Measurements from ENCODE around the gene RTN4R.

Gene RTN4R

DNA sequence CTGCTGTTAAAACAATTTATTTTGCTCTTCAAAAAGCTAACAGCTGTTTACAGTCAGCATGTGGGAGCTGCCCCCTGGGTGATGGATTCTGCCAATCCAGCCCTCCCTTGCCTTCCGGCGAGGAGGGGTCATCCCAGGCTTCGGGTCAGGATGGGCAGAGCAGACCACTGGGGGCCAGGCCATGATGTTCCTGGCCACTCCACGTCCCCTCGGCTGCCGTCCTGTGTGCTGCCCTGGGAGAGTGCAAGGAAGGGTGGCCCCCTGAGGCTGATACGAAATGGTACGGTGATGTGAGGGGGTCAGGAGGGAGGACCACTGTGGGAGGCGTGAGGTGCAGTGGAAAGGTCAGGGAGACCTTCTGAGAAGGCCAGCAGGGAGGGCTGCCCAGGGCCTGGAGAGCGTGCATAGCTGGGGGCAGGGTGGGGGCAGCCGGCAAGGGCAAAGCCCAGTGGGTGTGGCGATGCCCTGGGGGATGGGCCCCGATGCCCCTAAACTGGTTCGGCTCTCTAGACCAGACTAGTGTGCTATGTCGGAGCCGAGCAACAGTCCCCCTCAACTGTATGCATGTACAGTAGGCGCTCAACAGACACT is 41.3 kb downstream of the RTN4R start:
- no peak for DNase-seq

DNA sequence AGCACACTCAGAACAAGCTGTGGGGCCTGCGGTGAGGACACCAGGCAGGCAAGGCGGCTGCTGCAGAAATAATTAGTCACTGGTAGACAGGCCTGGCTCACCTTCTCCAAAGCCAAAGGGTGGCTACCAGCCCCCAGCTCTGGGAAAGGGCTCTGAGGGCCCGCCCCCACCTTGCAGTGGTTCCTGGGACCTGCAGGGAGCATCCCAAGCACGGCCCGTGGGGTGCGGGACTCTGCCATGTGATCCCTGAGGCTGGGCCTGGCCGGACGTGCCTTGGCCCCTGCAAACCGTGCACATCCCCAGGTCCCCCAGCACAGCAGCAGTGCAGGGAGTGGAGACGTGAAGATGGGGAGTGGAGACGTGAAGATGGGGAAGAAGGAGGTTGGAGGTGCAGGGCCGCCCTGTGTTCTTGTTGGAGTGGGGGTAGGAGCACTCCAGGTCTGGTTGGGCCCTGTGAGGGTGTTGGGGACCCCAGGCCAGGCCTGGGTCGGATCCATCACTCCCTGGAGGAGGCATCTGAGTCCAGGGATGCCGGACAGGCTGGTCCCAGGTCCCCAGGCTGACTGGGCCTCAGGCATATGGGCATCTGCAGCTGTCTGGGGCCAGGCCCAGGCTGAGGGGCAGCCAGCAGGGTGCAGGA is 41.9 kb downstream of the RTN4R start:
- DNase-seq = no peak

DNA sequence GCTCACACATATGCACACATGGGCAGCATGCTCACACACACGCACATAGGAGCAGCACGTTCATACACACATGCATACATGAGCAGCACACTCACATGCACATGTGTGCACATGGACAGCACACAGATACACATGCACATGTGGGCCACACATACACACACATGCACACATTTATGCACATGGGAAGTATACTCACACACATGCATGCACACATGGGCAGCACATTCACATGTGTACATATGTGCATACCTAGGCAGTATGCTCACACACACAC is 42.5 kb downstream of the RTN4R start:
- DNase-seq = no peak

DNA sequence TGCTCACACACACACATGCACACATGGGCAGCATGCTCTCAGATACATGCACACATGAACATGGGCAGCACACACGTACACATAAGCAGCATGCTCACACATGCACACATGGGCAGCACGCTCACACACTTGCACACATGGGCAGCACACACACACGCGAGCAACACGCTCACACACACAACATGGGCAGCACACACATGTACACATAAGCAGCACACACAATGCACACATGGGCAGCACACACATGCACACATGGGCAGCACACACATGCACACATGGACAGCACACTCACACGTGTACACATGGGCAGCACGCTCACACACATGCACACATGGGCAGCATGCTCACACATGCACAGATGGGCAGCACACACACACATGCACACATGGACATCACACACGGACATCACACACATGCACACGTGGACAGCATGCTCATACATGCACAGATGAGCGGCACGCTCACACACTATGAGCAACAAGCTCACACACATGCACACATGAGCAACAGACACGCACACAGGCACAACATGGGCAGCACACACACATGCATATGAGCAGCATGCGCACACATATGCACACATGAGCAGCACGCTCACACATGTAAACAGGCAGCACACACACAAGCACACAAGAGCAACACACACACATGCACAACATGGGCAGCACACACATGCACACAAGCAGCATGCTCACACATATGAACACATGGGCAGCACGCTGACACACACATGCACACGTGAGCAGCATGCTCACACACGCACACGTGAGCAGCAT is 43.0 kb downstream of the RTN4R start:
- DNase-seq = no peak

DNA sequence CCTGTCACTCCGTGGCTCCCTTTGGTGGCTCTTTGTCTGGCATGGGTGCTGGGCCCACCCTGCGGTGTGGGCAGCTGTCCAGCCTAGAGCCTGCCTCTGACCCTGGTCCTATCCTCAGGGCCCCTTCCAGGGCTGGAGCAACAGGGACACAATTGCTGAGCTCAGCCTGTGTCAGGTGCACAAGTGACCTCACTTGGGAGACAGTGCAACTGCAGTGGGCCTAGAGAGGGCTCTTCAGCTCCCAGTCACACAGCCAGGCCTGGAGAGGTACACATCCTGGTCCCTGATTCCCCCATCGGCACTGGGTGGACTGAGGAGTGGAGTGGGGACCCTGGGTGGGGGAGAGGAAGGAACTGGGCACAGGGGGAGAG is 43.9 kb downstream of the RTN4R start:
- no peak for DNase-seq

DNA sequence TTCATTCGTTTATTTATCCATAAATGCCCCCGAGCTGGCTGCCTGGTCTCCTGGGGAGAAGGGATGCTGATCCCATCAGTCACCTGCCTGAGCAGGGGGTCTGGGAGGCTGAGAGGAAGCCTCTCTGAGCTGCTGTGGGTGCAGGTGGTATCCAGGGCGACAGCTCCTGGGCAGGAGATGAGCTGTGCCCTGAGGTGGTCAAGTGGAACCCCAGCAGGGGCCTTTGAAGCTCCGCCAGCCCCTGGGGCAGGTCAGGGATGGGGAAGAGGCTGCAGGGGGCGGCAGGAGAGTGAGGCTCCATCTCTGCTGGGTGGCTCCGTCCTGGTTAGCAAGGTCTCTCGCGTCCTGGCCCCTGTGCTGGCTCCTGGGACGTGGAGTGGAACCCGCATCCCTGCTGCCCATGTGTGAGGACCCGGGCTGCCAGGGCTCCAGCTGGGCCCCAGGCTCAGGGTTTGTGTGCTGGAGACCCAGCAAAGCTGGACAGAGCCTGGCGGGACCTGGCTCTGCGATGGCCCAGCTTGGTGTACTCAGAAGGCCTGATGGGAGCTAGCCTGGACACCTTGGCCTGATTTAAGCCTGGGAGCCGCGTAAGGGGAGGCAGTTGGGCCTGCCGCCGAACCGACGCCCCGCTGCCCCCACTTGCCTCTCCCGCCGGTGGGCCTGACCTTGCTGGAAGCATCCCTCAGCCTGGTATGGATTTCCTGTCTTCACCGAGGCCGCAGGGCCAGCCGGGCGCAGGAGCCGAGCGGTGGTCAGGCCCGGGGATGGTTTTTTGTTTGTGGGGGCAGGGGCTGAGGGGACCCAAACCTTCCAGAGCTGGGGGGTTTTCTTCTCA is 44.5 kb downstream of the RTN4R start:
- DNase-seq = no peak

DNA sequence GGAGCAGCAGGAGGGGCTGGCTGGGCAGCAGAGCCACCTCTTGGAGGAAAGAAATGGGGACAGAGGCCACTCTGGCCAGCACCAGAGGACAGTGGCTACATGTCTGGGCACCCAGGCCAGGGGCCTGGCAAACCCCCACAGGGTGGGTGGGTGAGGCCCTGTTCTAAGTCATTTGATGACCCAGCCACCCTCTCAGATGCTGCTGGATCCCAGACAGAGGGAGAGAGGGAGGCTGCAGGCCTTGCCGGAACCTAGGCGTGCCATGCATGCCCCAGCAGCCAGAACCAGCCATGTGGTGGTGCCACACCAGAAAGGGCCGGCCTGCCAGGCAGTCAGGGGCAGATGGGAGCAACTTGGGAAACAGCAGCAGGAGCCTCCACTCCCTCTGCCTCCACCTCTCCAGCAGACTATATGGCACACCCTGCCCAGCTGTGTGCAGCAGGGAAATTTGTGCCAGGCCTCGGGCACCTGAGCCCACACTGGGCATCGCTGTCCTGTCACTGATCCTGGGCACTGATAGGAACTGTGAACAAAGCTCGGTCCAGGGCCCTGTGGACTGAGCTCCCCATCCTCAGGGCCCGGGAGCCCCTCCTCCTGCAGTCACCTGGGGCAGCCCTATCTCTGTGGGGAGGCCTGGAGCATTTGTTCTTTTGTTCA is 45.2 kb downstream of the RTN4R start:
- DNase-seq = no peak

DNA sequence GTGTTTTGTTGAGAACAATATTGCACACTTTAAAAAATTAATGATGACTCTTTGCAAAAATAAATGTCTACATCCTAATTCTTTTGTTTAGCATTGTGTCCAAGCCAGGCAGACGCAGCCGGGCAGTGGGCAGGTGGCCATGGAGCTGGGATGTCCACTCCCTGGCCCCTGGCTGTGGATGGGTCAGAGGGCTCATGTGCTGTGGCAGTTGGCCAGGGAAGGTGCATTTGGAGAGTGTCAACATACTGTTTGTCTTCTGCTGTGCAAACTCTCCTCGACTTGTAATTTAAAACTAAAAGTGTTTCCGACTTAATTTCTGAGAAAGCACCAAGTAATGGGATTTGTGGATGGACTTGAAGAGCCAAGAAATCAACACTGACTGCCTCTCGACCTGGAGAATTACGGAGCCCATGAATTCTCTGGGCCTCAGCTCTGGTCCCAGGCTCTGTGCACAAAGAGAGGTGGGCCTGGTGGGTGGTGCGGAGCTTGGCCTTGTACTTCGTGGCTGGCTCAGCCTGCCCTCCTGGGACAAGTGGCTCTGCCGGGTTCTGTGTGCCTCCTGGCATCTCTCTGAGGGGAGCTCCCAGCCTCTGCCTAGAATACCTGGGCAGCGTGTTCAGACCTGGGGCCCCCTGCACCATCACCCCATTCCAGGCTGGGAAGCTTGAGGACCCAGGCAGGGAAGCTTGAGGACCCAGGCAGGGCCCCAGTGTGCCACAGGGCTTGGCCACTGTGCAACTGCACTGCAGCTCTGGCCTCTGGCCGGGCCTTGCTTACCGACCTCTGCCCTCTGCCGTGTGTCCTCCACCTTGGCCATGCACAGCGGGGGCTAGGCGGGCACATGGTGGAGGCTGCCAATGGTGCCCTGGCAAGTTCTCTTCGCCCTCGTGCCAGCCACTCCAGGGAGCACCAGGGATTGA is 46.4 kb downstream of the RTN4R start:
- DNase-seq = no peak

DNA sequence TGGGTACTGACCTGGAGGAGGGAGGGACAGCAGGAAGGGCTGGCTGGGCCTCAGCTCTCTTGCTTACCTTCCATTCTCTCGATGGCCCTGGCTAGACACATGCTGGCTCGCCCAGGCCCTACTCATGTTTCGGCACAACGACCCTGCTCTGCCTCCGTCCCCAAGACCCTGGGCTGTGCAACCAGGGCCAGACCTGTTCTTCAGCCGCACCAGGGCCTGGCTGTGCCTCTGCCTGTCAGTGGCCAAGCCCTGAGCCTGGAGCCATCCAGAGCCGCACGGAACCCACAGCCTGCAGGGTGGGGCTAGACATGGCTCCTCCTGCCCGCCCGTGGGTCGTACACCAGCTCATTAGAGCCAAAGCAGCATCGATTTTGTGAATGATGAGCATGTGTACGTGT is 47.5 kb downstream of the RTN4R start:
- DNase-seq = no peak

DNA sequence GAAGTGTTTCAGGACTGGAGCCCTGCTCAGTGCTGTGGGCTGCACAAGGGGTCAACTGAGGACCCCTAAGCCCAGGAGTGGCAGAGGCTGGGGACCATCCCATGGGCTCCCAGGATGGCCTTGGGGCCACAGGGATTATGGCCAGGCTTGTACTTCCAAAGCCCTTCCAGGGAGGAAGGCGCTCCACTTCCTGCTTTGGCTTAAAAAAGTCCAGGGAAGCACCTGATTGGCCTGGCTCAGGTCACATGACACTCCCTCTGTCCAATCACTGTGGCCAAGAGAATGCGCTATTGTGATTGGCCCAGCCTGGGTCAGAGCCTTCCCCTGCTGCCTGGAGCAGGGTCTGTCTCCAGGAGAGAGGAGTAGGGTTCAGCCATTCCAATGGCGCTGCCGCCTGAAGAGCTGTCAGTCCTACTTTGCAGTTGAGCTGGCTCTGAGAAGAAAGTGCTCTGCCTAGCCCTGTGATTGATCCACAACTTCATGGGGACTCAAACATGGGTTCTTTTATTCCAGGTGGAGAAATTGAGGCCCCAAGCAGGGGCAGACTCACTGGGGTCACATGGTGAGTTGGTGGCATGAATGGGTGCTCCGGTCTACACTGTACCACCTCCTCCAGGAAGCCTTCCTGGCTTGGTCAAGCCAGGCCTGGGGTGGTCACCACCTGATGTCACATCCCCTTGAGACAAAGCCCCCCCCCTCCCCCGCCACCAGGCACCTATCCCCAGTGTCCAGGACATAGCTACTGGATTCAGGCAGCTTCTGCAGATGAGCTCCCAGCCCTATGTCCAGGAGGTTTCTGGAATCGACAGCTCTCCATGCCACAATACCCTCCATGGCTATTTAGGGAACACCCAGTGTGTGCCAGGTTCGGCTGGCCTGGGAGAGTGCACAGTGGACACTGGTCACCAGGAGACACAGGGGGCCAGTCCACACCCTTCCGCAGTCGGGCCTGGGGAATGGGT is 48.2 kb downstream of the RTN4R start:
- DNase-seq = no peak

DNA sequence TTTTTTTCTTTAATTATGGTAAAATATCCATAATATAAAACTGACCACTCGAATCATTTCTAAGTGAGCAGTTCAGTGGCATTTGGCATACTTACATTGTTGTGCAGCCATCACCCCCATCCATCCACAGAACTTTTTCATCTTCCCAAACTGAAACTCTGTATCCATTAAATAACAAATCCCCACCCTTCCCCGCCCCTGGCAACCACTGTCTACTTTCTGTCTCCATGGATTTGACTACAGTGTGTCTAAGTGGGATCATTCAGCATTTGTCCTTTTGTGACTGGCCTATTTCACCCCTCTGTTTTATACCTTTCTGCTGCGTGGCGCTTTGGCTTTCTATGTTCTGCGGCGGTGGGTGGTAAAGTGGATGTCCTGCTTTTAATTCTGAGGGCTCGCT is 49.1 kb downstream of the RTN4R start:
- no peak for DNase-seq

DNA sequence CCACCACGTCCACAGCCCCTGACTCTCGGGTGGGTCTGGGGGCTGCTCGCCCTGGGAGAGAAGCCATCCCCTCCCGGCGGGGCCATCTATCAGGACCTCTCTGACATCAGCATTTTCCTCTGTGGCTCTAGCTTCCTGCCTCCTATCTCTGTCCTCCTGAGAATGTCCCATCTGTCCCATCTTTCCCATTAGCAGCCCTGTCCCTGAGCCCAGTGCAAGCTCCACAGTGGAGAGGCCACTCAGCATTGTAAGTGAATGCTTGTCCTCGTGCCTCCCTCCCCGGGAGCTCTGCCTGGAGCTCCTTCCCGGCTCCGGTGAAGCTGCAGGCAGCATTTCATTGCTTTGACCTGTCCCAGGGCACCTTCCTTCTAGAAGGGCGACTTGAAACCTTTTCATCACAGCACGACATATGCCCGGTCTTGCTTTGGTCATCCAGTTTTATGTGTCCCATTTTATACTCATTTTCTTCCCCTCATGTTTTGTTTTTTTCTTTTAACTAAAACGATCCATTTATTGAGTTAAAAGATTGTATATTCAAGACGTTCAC is 49.7 kb downstream of the RTN4R start:
- DNase-seq = no peak

DNA sequence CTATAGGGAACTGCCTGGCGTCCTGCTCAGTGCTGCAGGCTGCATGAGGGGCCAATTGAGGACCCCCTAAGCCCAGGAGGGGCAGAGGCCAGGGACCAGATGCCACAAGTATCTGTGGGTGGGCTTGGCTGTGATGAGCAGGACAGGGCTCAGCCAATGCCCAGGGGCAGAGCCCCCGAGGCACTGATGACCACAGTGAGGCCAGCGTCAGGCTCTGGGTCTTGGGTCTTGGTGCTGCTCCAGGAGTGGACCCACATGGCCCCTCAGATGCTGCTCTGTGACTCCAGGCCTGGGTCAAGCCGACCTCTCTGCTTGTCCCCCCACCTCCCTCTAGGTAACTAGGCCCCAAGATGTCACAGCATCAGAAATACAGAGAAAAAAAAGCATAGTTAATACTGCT is 50.6 kb downstream of the RTN4R start:
- DNase-seq = no peak

DNA sequence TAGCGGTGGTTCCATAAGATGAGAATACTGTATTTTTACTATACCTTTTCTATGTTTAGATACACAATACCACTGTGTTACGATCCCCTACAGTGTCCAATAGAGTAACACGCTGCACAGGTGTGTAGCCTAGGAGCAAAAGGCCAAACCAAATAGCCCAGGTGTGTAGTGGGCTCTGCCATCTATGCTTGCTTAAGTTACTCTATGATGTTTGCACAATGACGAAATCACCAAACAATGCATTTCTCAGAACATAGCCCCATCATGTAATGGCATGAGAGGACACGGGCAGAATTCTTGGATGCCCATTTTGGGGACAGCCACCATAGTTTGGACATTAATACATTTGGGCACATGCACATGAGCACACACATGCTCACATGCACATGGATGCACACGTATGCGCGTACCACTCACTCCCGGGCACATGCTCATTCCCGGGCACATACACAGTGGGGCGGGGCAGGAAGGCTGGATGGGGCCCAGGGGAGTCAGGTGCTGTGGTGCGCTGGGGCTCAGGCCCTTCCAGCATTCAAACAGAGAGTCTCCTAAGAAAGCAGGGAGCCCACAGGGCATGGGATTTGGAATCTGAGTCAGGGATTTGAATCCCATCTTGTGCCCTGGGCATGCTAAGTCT is 51.1 kb downstream of the RTN4R start:
- no peak for DNase-seq

DNA sequence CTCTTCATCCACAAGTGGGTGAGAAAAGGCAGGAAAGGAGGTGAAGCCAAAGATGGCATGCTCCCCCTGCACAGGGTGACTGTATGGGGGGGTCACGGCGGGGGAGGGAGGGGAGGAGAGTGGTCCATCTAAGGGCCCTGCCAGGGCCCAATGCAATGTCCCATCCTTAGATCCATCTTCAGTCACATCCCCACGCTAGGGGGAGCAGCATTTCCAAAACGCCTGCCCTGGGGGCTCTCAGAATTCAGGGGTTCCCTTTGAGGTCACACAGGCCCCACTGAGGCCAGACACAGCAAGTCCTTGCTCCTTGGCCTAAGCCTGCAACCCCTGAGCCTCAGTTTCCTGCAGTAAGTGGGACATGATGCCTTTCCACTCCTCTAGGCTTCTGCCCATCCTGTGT is 52.4 kb downstream of the RTN4R start:
- DNase-seq = no peak

DNA sequence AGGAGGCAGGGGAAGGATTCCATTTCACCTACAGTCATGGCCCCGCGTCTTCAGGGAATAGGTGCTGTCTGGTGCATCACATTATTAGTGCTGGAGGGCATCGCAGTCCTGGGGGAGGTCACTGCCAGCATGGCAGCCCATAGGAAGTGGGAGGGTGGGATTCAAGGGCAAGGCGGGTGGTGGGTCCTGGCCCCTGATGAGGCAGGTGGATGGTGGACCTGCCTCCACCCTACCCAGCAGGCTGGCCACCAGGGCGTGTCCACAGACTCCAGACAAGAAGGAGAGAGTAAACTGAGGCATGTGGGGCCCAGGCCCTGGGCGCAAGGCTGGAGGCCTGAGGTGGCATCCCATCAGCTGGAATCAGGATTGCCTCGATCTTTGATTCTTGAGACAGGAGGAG is 53.3 kb downstream of the RTN4R start:
- no peak for DNase-seq

DNA sequence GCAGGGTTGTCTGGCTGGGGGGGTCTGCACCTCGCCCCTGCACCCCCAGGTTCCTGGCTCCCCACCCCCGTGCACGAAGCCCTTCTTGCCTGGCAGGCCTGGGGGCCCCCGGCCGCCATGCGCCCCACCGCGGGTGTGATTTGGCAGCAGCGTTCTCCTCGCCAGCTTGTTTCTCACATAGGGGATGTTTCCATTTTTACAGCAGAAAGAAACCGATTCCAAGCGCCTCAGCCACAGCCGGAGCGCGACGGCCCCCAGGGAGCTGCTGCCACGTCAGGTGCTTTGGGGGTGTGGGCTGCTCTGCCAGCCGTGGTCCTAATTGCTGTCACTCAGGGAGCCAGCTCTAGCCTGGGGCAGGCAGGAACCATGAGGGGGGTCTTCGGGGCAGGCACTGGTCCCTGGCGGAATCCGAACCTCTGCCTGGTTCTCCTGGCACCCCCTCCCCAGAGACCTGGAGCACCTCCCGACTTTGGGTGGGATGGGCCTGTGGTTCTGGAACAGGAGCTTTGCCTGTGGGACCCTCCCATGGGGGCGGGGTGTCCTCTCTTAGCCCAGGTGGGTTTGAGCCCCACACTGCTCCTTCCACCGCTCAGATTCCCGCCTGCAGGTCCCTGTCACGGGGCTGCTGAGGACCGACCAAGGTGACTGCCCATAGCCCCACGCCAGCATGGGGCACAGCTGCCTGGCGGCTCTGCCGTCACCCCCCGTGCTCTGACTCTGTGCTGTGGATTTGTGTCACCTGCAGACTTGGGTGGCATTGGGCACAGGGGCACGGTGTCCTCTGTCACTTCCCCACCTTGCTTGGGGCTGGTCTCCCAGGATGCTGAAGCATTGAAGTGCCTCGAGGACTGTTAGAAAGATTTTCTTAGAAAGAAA is 54.0 kb downstream of the RTN4R start:
- no peak for DNase-seq

DNA sequence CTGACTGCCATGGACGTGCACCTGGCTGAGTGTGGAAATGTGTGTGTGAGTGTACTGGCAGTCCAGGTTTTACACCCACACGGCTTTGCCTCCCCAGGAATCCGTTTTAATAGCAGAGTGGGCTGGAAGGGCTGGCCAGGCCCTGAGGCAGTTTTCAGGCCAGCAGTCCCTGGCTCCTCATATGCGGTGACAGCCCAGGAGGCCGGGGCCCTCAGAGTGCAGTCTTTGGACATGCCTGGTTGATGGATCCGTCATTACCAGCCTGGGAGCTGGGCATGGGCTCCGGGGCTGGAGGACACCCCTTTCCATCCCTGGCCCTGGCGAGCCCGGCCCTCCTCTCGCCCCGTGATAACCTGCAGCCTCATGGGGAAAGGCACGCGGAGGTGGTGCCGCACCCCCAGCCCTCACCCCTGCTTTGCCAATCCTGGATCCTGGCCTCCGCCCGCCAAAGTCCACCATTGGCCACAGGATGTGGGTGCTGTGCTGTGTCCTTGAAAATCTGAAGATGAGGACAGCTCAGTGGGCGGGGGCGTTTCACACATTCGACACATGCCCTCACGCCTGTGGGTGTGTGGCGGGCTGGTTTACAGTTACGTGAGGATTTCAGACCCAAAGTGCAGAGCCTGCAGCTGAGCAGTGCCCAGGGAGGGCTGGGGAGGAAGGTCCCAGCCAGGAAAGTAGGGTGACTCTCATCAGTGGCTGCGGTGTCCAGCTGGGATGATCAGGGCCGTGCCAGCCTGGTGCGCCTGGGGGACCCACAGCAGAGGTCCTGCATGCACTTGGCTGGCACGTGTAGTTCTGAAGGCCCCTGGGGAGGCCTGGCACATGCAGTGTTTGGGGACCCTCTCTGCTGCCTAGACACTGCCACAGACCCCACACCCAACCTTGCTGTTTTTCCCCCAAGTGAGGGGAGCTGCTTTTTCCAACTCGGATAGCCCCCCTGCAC is 55.1 kb downstream of the RTN4R start:
- no peak for DNase-seq

Measured in NCI-H526 treated with DMSO at 0.1 percent for 48 hours (cell line).